Trophoblast cell (in vitro differentiated cells and primary cell): Measurements from ENCODE around the gene HIPK1.

Experiments
- DNase-seq, 2 donors: peaks; one replicate each; pipeline ENCODE4 v3.0.0-alpha.2; 2016
- H2AFZ ChIP-seq: 2 replicates; pipeline ENCODE4 v1.6.1; 2013; ENCODE audit warnings: low read length, moderate library complexity, mild to moderate bottlenecking; ENCODE audit not compliant: insufficient read depth, poor library complexity
- H2AK5ac ChIP-seq: 2 replicates; pipeline ENCODE4 v1.6.1; 2013; ENCODE audit warnings: mild to moderate bottlenecking, low read length
- H2BK120ac ChIP-seq: 2 replicates; pipeline ENCODE4 v1.6.1; 2013; ENCODE audit warnings: low read length, mild to moderate bottlenecking, moderate library complexity; ENCODE audit not compliant: insufficient read depth, poor library complexity
- H2BK12ac ChIP-seq: 2 replicates; pipeline ENCODE4 v1.6.1; 2013; ENCODE audit warnings: mild to moderate bottlenecking, low read length, moderate library complexity
- H2BK5ac ChIP-seq: 2 replicates; pipeline ENCODE4 v1.6.1; 2013; ENCODE audit warnings: low read length, low read depth, moderate library complexity, mild to moderate bottlenecking; ENCODE audit not compliant: poor library complexity
- H3K14ac ChIP-seq: 2 replicates; pipeline ENCODE4 v1.6.1; 2013; ENCODE audit warnings: mild to moderate bottlenecking, low read length
- H3K18ac ChIP-seq: 2 replicates; pipeline ENCODE4 v1.6.1; 2013; ENCODE audit warnings: mild to moderate bottlenecking, low read length
- H3K23ac ChIP-seq: 2 replicates; pipeline ENCODE4 v1.6.1; 2013; ENCODE audit warnings: low read length
- H3K27ac ChIP-seq: 2 replicates; pipeline ENCODE4 v1.5.1; 2013; ENCODE audit warnings: low read depth, mild to moderate bottlenecking, inconsistent platforms, low read length, moderate library complexity
- H3K27me3 ChIP-seq: 2 replicates; pipeline ENCODE4 v1.6.1; 2013; ENCODE audit warnings: inconsistent platforms, mild to moderate bottlenecking, low read length, moderate library complexity; ENCODE audit not compliant: insufficient read depth
- H3K36me3 ChIP-seq, 2 experiments: 1 replicate in 1 of 2; 2 replicates in 1 of 2; pipeline ENCODE4 v1.6.1; 2013; ENCODE audit warnings: low read length in 2 of 2, mild to moderate bottlenecking in 2 of 2, moderate library complexity in 1 of 2; ENCODE audit not compliant: insufficient read depth in 2 of 2, control insufficient read depth in 1 of 2
- H3K4ac ChIP-seq: 2 replicates; pipeline ENCODE4 v1.6.1; 2013; ENCODE audit warnings: low read depth, mild to moderate bottlenecking, low read length, moderate library complexity
- H3K4me1 ChIP-seq, 2 experiments: 1 replicate in 1 of 2; 2 replicates in 1 of 2; pipeline ENCODE4 v1.6.1; 2013; ENCODE audit warnings: low read length in 2 of 2, mild to moderate bottlenecking in 2 of 2, moderate library complexity in 1 of 2; ENCODE audit not compliant: insufficient read depth in 2 of 2, control insufficient read depth in 1 of 2
- H3K4me2 ChIP-seq: 2 replicates; pipeline ENCODE4 v1.6.1; 2013; ENCODE audit warnings: inconsistent platforms, mild to moderate bottlenecking, low read length, moderate library complexity
- H3K4me3 ChIP-seq: 2 replicates; pipeline ENCODE4 v1.5.1; 2013; ENCODE audit warnings: mild to moderate bottlenecking, low read depth, low read length, inconsistent platforms
- H3K79me1 ChIP-seq: one replicate; pipeline ENCODE4 v1.6.1; 2013; ENCODE audit warnings: low read length
- H3K79me2 ChIP-seq: 2 replicates; pipeline ENCODE4 v1.6.1; 2013; ENCODE audit warnings: low read length, mild to moderate bottlenecking; ENCODE audit not compliant: control insufficient read depth, insufficient read depth, poor library complexity
- H3K9ac ChIP-seq: 2 replicates; pipeline ENCODE4 v1.6.1; 2013; ENCODE audit warnings: mild to moderate bottlenecking, low read length
- H3K9me3 ChIP-seq: 2 replicates; pipeline ENCODE4 v1.6.1; 2013; ENCODE audit warnings: low read depth, mild to moderate bottlenecking, control low read depth, inconsistent platforms, low read length; ENCODE audit not compliant: insufficient read depth
- H4K12ac ChIP-seq: 2 replicates; pipeline ENCODE4 v1.6.1; 2013; ENCODE audit warnings: low read depth, mild to moderate bottlenecking, low read length, moderate library complexity
- H4K8ac ChIP-seq: 2 replicates; pipeline ENCODE4 v1.6.1; 2013; ENCODE audit warnings: low read depth, mild to moderate bottlenecking, low read length, moderate library complexity
- H4K91ac ChIP-seq: one replicate; pipeline ENCODE4 v1.6.1; 2013; ENCODE audit warnings: low read depth, mild to moderate bottlenecking, low read length, moderate library complexity
- WGBS: extraction: QIAGEN DNeasy Blood & Tissue Kit; methylation state at CpG from one replicate; pipeline ENCODE4 v1.1.7; 2013; ENCODE audit warnings: missing lambda C conversion rate; ENCODE audit not compliant: insufficient read length, insufficient coverage; ENCODE audit errors: extremely low coverage; 5-methylcytosine and 5-hydroxymethylcytosine counted together

HIPK1 gene

GRCh38 chr1:113958691-113959090, 29.6 kb downstream of the HIPK1 start:
- Histone ChIP-seq H2AK5ac (no peak overlapping the region), H2BK12ac (no peak overlapping the region), H3K4me1 (no peaks in the 10 kb centered on the region), H3K4me3 (no peak overlapping the region), H3K9me3 (no peaks in the 10 kb centered on the region), H4K12ac (no peak overlapping the region), H3K79me2 (no peaks in the 10 kb centered on the region), H3K27ac (no peak overlapping the region), H3K79me1 (no peaks in the 10 kb centered on the region), H2AFZ (no peak overlapping the region), H2BK5ac (no peak overlapping the region), H4K8ac (no peak overlapping the region), H3K9ac (no peak overlapping the region), H3K18ac (no peak overlapping the region), H4K91ac (no peak overlapping the region), H3K23ac (no peak overlapping the region), H3K14ac (no peak overlapping the region), H3K4ac (no peak overlapping the region), H3K27me3 (no peaks in the 10 kb centered on the region), H2BK120ac (no peak overlapping the region), H3K4me2 (no peak overlapping the region), H3K36me3 (peaks cover 5 to 13% of the 10 kb centered on the region in 2 experiments)
- no peak for DNase-seq
- no CpG with 5 or more reads among the region's 1 CpG for WGBS

DNA sequence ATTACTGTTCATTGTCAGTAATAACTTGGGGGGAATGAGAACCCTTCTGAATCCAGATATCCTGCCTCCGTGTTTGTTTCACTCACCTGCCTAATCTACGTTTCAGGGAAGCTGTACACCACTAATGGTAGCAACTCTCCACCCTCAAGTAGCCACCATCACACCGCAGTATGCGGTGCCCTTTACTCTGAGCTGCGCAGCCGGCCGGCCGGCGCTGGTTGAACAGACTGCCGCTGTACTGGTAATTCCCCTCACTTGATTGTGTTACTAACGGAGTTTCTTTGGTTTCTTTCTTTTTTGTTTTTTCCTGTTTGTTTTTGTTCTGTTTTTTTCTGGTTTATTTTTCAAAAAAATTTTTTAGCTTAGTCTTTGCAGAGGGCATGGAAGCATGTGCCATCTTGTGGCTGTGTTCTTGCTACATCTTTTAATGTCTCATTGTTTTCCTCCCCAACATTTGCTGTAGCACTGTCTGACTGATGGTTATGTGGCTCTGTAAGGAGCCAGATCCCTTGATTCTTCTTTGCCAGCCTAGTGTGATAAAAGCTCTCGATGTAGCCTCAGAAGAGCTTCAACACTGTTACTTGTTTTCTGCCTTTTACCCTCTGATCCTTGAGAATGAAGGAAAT, 34.3 kb downstream of the HIPK1 start:
- Histone ChIP-seq H3K4ac (no peak overlapping the region), H3K36me3 (peaks cover 9 to 17% of the 10 kb centered on the region in 2 experiments), H3K4me2 (no peak overlapping the region), H4K12ac (no peak overlapping the region), H4K91ac (no peak overlapping the region), H3K9me3 (no peaks in the 10 kb centered on the region), H3K79me1 (no peaks in the 10 kb centered on the region), H4K8ac (no peak overlapping the region), H2BK12ac (no peak overlapping the region), H3K4me3 (no peak overlapping the region), H2BK5ac (no peak overlapping the region), H3K27me3 (no peaks in the 10 kb centered on the region), H3K79me2 (no peaks in the 10 kb centered on the region), H3K23ac (no peak overlapping the region), H3K18ac (no peak overlapping the region), H3K9ac (no peak overlapping the region), H3K14ac (no peak overlapping the region), H3K27ac (no peak overlapping the region), H2BK120ac (no peak overlapping the region), H3K4me1 (no peaks in the 10 kb centered on the region), H2AK5ac (no peak overlapping the region), H2AFZ (no peak overlapping the region)
- WGBS: no CpG with 5 or more reads among the region's 12 CpGs
- no peak for DNase-seq

GRCh38 chr1:113965703-113966412, 36.7 kb downstream of the HIPK1 start:
- Histone ChIP-seq H3K4me2 (no peak overlapping the region), H2BK12ac (no peak overlapping the region), H3K4ac (no peak overlapping the region), H3K79me2 (no peaks in the 10 kb centered on the region), H4K91ac (no peak overlapping the region), H3K27me3 (no peaks in the 10 kb centered on the region), H3K27ac (no peak overlapping the region), H2BK120ac (no peak overlapping the region), H3K23ac (no peak overlapping the region), H3K36me3 (peaks cover 20 to 34% of the 10 kb centered on the region in 2 experiments), H3K14ac (no peak overlapping the region), H4K12ac (no peak overlapping the region), H2BK5ac (no peak overlapping the region), H3K9ac (no peak overlapping the region), H2AFZ (no peak overlapping the region), H3K18ac (no peak overlapping the region), H4K8ac (no peak overlapping the region), H3K9me3 (no peaks in the 10 kb centered on the region), H2AK5ac (no peak overlapping the region), H3K4me3 (no peak overlapping the region), H3K4me1 (no peaks in the 10 kb centered on the region), H3K79me1 (no peaks in the 10 kb centered on the region)
- no peak for DNase-seq
- WGBS: no CpG with 5 or more reads among the region's 4 CpGs

DNA sequence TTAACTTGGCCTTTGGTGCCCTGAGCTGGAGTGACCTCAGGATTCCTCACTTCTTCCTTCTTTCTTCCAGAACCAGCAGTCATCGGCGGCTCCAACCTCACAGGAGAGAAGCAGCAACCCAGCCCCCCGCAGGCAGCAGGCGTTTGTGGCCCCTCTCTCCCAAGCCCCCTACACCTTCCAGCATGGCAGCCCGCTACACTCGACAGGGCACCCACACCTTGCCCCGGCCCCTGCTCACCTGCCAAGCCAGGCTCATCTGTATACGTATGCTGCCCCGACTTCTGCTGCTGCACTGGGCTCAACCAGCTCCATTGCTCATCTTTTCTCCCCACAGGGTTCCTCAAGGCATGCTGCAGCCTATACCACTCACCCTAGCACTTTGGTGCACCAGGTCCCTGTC, 43.8 kb downstream of the HIPK1 start:
- Histone ChIP-seq H4K91ac (no peak overlapping the region), H2BK12ac (no peak overlapping the region), H3K14ac (no peak overlapping the region), H3K27me3 (no peaks in the 10 kb centered on the region), H2BK5ac (no peak overlapping the region), H3K27ac (no peak overlapping the region), H3K4me1 (peaks cover 0 to 3% of the 10 kb centered on the region in 2 experiments), H3K36me3 (peaks cover 21 to 35% of the 10 kb centered on the region in 2 experiments), H3K23ac (no peak overlapping the region), H3K79me1 (no peaks in the 10 kb centered on the region), H3K9me3 (no peaks in the 10 kb centered on the region), H2AK5ac (no peak overlapping the region), H4K12ac (no peak overlapping the region), H3K79me2 (no peaks in the 10 kb centered on the region), H3K4me2 (no peak overlapping the region), H2BK120ac (no peak overlapping the region), H2AFZ (no peak overlapping the region), H3K4me3 (no peak overlapping the region), H3K4ac (no peak overlapping the region), H4K8ac (no peak overlapping the region), H3K9ac (no peak overlapping the region), H3K18ac (no peak overlapping the region)
- WGBS: no CpG with 5 or more reads among the region's 9 CpGs
- no peak for DNase-seq
